OCI-LY7 (cell line): Measurements from ENCODE around the gene YKT6. TPM values are rescaled to one million over a fixed set of nuclear protein-coding genes. Genes with fewer than 3 reads are reported as not detected.
A peak's percentile ranks its signal among the peaks of the same experiment; 100 is the strongest.

Source experiments
- BruUV-seq: library from RNA; stranded (reverse); fragments of 400-500 nt; replicated peaks from 2 replicates; lab custom pipeline; 2021; lab: Mats Ljungman, UMichigan
- CTCF ChIA-PET: fragments of 300-600 bp; sonication (Branson Sonifier 250); formaldehyde crosslinking; loops from one replicate; lab custom pipeline; 2022; ENCODE audit warnings: antibody characterized with exemption; ENCODE audit not compliant: unreplicated experiment; lab: Charles Lee
- POLR2A ChIA-PET: fragments of 300-600 bp; sonication (Branson Sonifier 250); formaldehyde crosslinking; loops from one replicate; lab custom pipeline; 2022; ENCODE audit warnings: antibody characterized with exemption; lab: Charles Lee
- DNase-seq: peaks from one replicate; pipeline ENCODE4 v3.0.0-alpha.2; 2015; ENCODE audit warnings: low spot score
- H2AFZ ChIP-seq: fragments of 200-600 bp; sonication (generic), shearing (Covaris generic); 2 replicates; pipeline ENCODE4 v1.6.1; 2014; ENCODE audit warnings: mild to moderate bottlenecking, antibody characterized with exemption, low read length, moderate library complexity
- H3K27ac ChIP-seq: fragments of 200-600 bp; sonication (generic); 2 replicates; pipeline ENCODE4 v1.5.1; 2014; ENCODE audit warnings: mixed run types, low read depth, mild to moderate bottlenecking, moderate library complexity, low read length, inconsistent platforms; ENCODE audit not compliant: poor library complexity, severe bottlenecking
- H3K36me3 ChIP-seq: fragments of 200-600 bp; sonication (generic); 2 replicates; pipeline ENCODE4 v1.6.1; 2014; ENCODE audit warnings: mild to moderate bottlenecking, antibody characterized with exemption, low read length, moderate library complexity, mixed read lengths; ENCODE audit not compliant: insufficient read depth
- H3K4me1 ChIP-seq: fragments of 200-600 bp; sonication (generic); 2 replicates; pipeline ENCODE4 v1.5.1; 2014; ENCODE audit warnings: mild to moderate bottlenecking, low read length; ENCODE audit not compliant: insufficient read depth, poor library complexity, severe bottlenecking
- H3K4me2 ChIP-seq: fragments of 200-600 bp; sonication (generic); 2 replicates; pipeline ENCODE4 v1.6.1; 2014; ENCODE audit warnings: mild to moderate bottlenecking, low read length
- H3K4me3 ChIP-seq: fragments of 200-600 bp; sonication (generic); 2 replicates; pipeline ENCODE4 v1.5.1; 2014; ENCODE audit warnings: mild to moderate bottlenecking, low read depth, low read length; ENCODE audit not compliant: poor library complexity, severe bottlenecking
- H3K79me2 ChIP-seq: fragments of 200-600 bp; sonication (generic); 2 replicates; pipeline ENCODE4 v1.6.1; 2016; ENCODE audit warnings: low read depth, mild to moderate bottlenecking, low read length, moderate library complexity, mixed read lengths; ENCODE audit not compliant: insufficient read depth
- H3K9me2 ChIP-seq: fragments of 200-600 bp; sonication (generic); 2 replicates; pipeline ENCODE4 v1.6.1; 2016; ENCODE audit warnings: mild to moderate bottlenecking, low read length, mixed read lengths; ENCODE audit not compliant: insufficient read depth
- H3K9me3 ChIP-seq: fragments of 200-600 bp; sonication (generic); 2 replicates; pipeline ENCODE4 v1.6.1; 2014; ENCODE audit warnings: mild to moderate bottlenecking, mixed run types, low read length, mixed read lengths
- H4K20me1 ChIP-seq: fragments of 200-600 bp; sonication (generic); 2 replicates; pipeline ENCODE4 v1.6.1; 2014; ENCODE audit warnings: mild to moderate bottlenecking, antibody characterized with exemption, low read length, moderate library complexity, mixed read lengths; ENCODE audit not compliant: insufficient read depth
- EZH2phosphoT487 ChIP-seq: fragments of 200-600 bp; sonication (generic); IDR thresholded peaks from 2 replicates; pipeline ENCODE4 v1.6.1; 2018; ENCODE audit warnings: low read depth, borderline replicate concordance, mild to moderate bottlenecking, mixed run types, antibody characterized with exemption, low read length, moderate library complexity, mixed read lengths
- intact Hi-C: fragments of 100-400 bp; cut with micrococcal nuclease; formaldehyde crosslinking; loops from one replicate; pipeline ENCODE4 v1.10.0; 2022; ENCODE audit not compliant: unreplicated experiment
- total RNA-seq, 2 experiments: library from RNA; depleted of rRNA in 1 of 2; stranded (reverse); fragments of >200 nt in 1 of 2; shearing (Covaris generic) in 1 of 2; gene quantifications; 2 replicates each; pipeline ENCODE4 v1.2.3, GENCODE V29; 2014 to 2022
- TF ChIP-seq, protein P1 (sequence below): fragments of 200-600 bp; sonication (generic); conservative IDR thresholded peaks from 2 replicates; pipeline ENCODE4 v1.5.1; 2014; ENCODE audit warnings: mild to moderate bottlenecking, antibody characterized with exemption, low read length, moderate library complexity, mixed read lengths

The YKT6 gene
- total RNA-seq, 2 experiments from 2014 or later: 50.6 to 74.2 TPM

DNA sequence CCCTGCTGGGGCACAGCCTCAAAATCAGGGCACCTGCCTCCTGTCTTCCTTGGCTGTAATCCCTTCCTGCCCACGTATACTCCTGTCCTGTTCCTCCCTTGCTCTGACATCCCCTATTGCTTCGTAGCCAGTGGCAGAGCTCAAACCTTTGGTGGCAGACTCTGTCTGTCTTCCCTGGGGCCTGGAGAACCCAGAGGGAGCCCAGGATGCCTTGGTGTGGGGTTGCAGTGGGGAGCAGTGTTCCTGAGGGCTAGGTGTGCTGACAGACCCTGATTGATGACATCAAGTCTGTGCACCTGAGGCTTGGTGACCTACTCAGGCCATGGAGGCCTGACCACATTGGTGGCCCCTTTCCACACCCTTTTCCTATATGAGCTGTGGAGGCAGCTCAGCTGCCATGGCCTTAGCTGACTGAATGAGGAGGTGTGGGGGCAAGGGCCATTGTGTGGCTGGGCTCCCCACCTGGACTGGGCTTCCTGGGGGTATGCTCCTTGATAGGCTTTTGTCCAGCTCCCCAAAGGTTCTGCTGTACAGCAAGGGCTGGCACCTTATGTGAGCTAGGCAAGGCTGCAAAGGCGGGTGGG, 6.1 kb upstream of the YKT6 start:
- Histone ChIP-seq H3K4me2 (no peak overlapping the region), H3K27ac (no peak overlapping the region), H4K20me1 (no peaks in the 10 kb centered on the region), H3K79me2 (no peaks in the 10 kb centered on the region), H2AFZ (no peak overlapping the region), H3K4me1 (peaks cover 17% of the 10 kb centered on the region), H3K4me3 (no peak overlapping the region), H3K9me3 (no peaks in the 10 kb centered on the region), H3K9me2 (no peaks in the 10 kb centered on the region), H3K36me3 (no peaks in the 10 kb centered on the region)
- BruUV-seq: no TSS peak
- TF ChIP-seq, protein P1, sequence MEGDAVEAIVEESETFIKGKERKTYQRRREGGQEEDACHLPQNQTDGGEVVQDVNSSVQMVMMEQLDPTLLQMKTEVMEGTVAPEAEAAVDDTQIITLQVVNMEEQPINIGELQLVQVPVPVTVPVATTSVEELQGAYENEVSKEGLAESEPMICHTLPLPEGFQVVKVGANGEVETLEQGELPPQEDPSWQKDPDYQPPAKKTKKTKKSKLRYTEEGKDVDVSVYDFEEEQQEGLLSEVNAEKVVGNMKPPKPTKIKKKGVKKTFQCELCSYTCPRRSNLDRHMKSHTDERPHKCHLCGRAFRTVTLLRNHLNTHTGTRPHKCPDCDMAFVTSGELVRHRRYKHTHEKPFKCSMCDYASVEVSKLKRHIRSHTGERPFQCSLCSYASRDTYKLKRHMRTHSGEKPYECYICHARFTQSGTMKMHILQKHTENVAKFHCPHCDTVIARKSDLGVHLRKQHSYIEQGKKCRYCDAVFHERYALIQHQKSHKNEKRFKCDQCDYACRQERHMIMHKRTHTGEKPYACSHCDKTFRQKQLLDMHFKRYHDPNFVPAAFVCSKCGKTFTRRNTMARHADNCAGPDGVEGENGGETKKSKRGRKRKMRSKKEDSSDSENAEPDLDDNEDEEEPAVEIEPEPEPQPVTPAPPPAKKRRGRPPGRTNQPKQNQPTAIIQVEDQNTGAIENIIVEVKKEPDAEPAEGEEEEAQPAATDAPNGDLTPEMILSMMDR: no peak
- TF ChIP-seq EZH2phosphoT487: no peak
- POLR2A ChIA-PET: no interaction called here
- no peak for DNase-seq
- intact Hi-C loops: loop anchor here (5.0 kb wide), 1 partner anchor 172 kb away; no protein-coding TSS in a partner anchor
- CTCF ChIA-PET: no interaction called here

- ChIA-PET CTCF (no interaction called here), POLR2A (interaction anchor here (1.9 kb wide), 1 partner anchor 98 kb away, joined by 7 read pairs; no protein-coding TSS in a partner anchor)
- Histone ChIP-seq H4K20me1 (no peaks in the 10 kb centered on the region), H3K4me3 (no peak overlapping the region), H3K4me1 (peaks cover 17% of the 10 kb centered on the region), H3K9me2 (no peaks in the 10 kb centered on the region), H3K9me3 (no peaks in the 10 kb centered on the region), H3K27ac (no peak overlapping the region), H3K4me2 (no peak overlapping the region), H3K36me3 (no peaks in the 10 kb centered on the region), H2AFZ (peak overlapping the region; percentile 63; the same call in 1 of the 2 replicates), H3K79me2 (0 out of 2 replicates have a peak, but pooled peaks cover 1% of the 10 kb centered on the region)
- no TSS peak for BruUV-seq
- no peak for DNase-seq
- intact Hi-C loops: loop anchor here (1.0 to 5.0 kb wide), 3 partner anchors 124 to 174 kb away; no protein-coding TSS in a partner anchor
- TF ChIP-seq, protein P1: no peak
- TF ChIP-seq EZH2phosphoT487: no peak
These were observed 4.9 kb upstream of the YKT6 start for GRCh38 chr7:44195889-44196288.

GRCh38 chr7:44196450-44196872, 4.3 kb upstream of the YKT6 start:
- H3K9me2 ChIP-seq: no peaks in the 10 kb centered on the region
- no peak overlapping the region; the same call in 1 of the 2 replicates for H3K4me2 ChIP-seq
- H4K20me1 ChIP-seq: 0 out of 2 replicates have a peak, but pooled peaks cover 2% of the 10 kb centered on the region
- peak; percentile 75 for DNase-seq
- no peak overlapping the region for H3K27ac ChIP-seq
- H3K9me3 ChIP-seq: no peaks in the 10 kb centered on the region
- CTCF ChIA-PET: no interaction called here
- POLR2A ChIA-PET: interaction anchor here (1.9 kb wide), 1 partner anchor 98 kb away, joined by 7 read pairs; no protein-coding TSS in a partner anchor
- intact Hi-C loops: loop anchor here (1.0 to 5.0 kb wide), 3 partner anchors 124 to 174 kb away; no protein-coding TSS in a partner anchor
- peaks cover 18% of the 10 kb centered on the region for H3K4me1 ChIP-seq
- peak overlapping the region; percentile 63; the same call in 1 of the 2 replicates for H2AFZ ChIP-seq
- H3K4me3 ChIP-seq: no peak overlapping the region
- H3K79me2 ChIP-seq: peaks cover 7% of the 10 kb centered on the region
- no peak for TF ChIP-seq EZH2phosphoT487
- TF ChIP-seq, protein P1: peak; percentile 91
- BruUV-seq: no TSS peak
- no peaks in the 10 kb centered on the region for H3K36me3 ChIP-seq
